HG03108 (cell line): Measurements from ENCODE around the gene ABCB8.
A peak's percentile ranks its signal among the peaks of the same experiment; 100 is the strongest.

ENCODE experiments used
- ATAC-seq: cut with Tn5 transposase; IDR thresholded peaks from one replicate; pipeline ENCODE4 v1.9.1; 2021; ENCODE audit warnings: moderate library complexity; ENCODE audit not compliant: unreplicated experiment

The ABCB8 gene

GRCh38 chr7:151056666-151057505 is 28.6 kb downstream of the ABCB8 start:
- ATAC-seq = no peak

DNA sequence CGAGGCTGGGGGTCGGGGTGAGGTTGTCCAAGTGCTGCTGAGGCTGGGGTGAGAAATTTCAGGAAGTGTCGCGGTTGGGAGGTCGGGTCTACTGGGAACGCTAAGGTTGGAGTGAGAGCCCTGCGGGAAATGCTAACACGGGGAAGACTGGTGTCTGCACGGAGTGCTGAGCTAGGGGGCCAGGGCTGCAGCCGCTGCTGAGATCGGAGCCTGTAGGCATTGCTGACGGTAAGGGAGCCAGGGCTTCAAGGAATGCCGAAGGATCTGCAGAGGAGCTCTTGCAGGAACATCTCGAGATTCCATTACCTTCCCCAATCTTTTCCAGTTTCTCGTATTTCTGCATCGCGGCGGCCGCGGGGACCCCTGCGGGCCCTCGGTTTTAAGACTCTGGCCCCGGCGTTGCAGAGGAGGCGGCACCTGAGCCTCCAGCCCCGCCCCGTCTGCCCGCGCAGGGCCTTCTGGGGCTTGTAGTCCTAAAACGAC is 29.3 kb downstream of the ABCB8 start, which contains the start of gene CDK5:
CDK5 (minus strand) TSS at position 392 of the 483 bp plus-strand sequence; CDS start at position 343, 49 bp downstream.
- peak; percentile 4 for ATAC-seq

GRCh38 chr7:151057989-151058780 is 29.9 kb downstream of the ABCB8 start:
- peak; percentile 85 for ATAC-seq

DNA sequence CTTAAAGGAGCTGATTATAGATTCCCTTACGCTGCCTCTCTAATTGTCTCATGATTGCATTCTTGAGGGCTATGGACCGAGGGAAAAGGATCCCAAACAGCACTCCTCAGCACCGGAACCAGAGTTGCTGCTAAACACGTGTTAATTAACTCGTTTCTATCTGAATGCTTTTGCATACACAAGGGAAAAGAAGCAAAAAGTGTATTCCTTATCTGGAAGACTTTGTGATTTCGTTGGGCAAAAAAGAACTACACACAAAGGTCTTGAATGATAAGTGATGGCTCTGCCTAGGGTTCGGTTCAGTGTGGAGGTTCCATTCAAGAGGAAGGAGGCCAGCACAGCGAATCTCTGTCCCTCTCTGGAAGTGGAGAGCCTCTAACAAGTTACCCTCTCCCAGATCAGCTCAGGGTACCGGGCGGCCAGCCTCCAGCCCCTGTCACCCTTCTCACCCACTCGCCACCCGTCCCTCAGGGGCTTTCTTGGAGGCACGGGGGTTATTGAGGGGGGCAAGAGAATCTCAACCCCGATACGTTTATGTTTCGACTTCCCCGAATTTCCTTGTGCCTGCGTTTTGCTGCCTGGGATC is 30.6 kb downstream of the ABCB8 start:
- no peak for ATAC-seq

- no peak for ATAC-seq
Observed at GRCh38 chr7:151059367-151060112, 31.3 kb downstream of the ABCB8 start, which contains the start of gene SLC4A2. Gene SLC4A2 (plus strand): TSS chr7:151059589. CDS start chr7:151061988, 2,399 bp downstream.

DNA sequence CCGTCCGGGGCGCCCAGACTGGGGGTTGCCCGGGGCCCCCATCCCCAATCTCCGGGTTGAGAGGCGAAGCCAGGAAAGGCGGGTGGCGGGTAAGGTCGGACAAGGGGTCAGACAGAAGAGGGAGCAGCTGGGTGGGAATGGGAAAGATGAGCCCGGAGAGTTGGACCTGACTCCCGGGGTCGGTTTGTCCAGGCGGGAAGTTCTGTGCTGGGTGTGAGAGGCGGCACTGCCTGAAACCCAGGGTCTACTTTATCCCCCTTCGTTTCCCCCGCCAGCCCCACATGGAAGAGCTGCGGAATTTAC is 31.8 kb downstream of the ABCB8 start:
- no peak for ATAC-seq

GRCh38 chr7:151060416-151061212 is 32.4 kb downstream of the ABCB8 start:
- ATAC-seq = no peak

DNA sequence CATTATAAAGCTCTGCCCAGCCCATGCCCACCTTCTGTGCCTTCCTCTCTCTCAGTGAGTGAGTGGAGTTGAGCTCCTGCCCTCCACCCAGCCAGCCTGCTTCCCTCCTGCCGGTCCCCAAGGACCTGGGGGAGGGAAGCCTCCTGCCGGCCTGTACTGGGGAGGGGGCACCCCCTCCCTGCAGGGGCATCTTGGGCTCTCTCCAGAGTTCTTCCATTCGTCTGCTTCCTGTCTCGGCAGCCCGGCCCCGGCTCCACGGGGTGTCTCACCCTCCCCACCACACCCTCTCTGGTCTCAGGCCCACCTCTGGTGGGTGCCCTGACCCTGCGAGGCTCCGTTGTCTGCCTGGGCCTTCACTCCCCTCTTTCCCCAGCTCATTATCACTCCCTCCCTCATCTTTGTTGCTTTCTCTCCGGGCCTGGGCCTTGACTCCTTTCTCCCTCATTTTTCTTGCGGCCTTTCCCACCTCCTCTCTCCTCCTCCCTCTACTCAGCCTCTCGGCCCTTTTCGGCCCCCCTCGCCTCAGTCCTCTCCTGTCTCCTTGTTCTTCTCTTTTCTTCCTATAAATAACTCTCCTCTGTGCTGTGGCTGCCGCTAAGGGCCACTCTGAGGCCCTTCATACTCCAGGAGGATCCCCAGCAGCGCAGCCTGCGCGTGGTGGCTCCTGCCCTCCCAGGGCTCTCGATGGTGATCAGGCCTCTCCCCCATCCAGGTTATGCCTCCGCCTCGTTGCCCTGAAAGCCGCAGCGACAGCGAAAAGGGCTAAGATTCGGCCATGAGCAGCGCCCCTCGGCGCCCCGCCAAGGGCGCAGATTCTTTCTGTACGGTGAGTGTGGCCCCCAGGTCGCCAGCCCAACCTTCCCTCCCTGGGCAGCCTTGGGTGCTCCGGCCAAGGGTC is 33.2 kb downstream of the ABCB8 start:
- ATAC-seq = no peak

DNA sequence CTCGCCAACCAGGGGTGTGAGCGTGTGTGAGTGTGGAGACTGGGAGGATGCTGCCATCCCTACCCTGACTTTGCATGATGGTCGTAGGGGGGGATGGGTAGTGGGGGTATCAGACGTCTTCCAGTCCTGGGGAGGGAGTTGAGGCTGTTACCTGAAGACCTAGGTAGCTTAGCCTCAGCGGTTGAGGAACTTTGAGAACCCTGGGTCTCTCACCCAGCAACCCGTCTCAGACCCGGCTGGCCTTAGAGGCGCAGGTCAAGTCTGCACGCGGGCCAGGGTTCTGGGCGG is 33.8 kb downstream of the ABCB8 start:
- no peak for ATAC-seq

- no peak for ATAC-seq
Observed at GRCh38 chr7:151062399-151063211, 34.4 kb downstream of the ABCB8 start.

GRCh38 chr7:151063212-151063561 is 34.9 kb downstream of the ABCB8 start:
- no peak for ATAC-seq

DNA sequence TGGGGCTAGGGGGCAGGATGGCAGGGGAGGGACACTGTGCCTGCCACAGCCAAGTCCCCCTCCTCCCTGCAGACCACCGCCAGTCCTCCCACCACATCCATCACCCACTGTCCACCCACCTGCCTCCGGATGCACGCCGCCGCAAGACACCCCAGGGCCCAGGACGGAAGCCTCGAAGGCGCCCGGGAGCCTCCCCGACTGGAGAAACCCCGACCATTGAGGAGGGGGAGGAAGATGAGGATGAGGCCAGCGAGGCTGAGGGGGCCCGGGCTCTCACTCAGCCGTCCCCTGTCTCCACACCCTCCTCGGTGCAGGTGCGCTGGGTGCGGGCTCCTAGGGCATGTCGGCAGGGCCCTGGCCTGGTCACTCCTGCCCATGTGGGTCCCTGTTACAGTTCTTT is 36.2 kb downstream of the ABCB8 start:
- no peak for ATAC-seq

- no peak for ATAC-seq
Observed at GRCh38 chr7:151064993-151065392, 36.7 kb downstream of the ABCB8 start.

- no peak for ATAC-seq
Observed at GRCh38 chr7:151065516-151065915, 37.3 kb downstream of the ABCB8 start.

DNA sequence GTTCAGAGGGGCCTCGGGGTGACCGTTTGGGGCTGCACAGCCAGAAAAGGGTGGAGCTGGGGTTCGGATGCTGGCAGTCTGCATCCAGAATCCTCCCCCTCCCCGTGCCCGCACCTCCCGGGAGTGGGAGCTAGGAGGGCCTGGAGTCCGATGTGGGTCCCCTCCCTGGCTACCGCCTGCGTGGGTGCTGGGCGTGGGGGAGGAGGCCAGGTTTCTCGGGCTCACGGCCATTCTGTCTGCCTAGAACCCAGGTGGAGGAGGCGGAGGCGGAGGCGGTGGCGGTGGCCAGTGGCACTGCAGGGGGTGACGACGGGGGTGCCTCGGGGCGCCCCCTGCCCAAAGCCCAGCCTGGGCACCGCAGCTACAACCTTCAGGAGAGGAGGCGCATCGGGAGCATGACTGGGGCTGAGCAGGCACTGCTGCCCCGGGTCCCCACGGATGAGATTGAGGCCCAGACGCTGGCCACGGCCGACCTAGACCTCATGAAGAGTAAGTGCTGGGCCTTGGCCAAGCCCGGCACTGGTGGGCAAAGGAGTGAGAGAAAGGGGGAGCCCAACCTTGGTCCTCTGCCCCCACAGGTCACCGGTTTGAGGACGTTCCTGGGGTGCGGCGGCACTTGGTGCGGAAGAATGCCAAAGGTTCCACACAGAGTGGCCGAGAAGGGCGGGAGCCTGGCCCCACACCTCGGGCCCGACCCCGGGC is 38.2 kb downstream of the ABCB8 start:
- no peak for ATAC-seq

DNA sequence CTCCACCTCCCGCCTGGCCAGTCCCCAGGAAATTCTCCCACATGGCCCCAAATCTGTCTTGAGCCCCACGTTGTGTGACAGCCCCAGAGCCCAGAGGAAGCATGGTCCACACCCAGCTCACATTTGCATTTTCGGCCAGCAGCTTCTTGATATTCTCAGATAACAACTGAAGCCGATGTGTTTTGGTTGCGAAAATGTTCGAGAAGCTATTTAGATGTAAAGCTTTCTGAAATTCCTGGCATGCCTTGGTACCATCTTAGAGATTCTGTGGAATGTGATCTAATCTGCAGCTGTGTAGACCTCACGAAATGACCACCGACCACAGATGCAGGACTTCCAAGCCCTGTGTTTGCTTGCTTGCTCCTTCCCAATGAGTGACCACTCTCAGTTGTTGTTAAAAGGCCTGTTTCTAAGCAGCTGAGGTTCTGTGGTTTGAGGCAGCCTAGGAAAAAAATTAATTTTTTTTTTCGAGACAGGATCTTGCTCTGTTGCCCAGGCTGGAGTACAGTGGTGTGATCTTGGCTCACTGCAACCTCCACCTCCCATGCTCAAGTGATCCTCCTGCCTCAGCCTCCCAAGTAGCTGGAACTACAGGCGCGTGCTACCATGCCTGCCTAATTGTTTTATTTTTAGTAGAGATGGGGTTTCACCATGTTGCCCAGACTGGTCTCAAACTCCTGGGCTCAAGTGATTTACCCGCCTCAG is 40.0 kb downstream of the ABCB8 start:
- ATAC-seq = no peak

DNA sequence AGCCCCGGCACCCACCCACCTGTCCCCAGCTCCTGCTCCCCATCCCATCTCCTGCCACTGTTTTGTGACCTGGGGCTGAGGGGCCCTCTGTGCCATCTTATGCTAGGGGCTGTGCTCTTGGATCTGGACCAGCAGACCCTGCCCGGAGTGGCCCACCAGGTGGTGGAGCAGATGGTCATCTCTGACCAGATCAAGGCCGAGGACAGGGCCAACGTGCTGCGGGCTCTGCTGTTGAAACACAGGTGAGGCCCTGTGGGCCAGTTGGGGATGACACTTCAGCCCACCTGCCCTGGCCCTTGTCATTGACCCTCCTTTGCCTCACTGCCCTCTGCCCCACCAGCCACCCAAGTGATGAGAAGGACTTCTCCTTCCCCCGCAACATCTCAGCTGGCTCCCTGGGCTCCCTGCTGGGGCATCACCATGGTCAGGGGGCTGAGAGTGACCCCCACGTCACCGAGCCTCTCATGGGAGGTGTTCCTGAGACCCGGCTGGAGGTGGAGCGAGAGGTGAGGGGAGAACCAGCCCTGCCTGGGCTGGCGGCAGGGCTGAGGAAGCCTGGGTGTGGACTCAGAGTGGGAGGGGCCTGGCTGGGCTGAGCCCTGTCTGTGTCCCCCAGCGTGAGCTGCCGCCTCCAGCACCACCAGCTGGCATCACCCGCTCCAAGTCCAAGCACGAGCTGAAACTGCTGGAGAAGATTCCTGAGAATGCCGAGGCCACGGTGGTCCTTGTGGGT is 41.8 kb downstream of the ABCB8 start:
- no peak for ATAC-seq
